Breast epithelium (tissue), 3 donors: ENCODE results near the gene PLEKHD1.

ENCODE experiments used
- POLR2A ChIP-seq: fragments of 450-650 bp; IDR thresholded peaks from one replicate; pipeline ENCODE4 v1.6.1; 2016; ENCODE audit warnings: antibody characterized with exemption, mild to moderate bottlenecking, moderate library complexity
- TF ChIP-seq, protein P1 (sequence below), 3 donors: fragments of 450-650 bp; IDR thresholded peaks; one replicate each; pipeline ENCODE4 v1.5.1; 2016 to 2017; ENCODE audit warnings: antibody characterized with exemption in 3 of 3, mild to moderate bottlenecking in 3 of 3, moderate library complexity in 3 of 3

DNA sequence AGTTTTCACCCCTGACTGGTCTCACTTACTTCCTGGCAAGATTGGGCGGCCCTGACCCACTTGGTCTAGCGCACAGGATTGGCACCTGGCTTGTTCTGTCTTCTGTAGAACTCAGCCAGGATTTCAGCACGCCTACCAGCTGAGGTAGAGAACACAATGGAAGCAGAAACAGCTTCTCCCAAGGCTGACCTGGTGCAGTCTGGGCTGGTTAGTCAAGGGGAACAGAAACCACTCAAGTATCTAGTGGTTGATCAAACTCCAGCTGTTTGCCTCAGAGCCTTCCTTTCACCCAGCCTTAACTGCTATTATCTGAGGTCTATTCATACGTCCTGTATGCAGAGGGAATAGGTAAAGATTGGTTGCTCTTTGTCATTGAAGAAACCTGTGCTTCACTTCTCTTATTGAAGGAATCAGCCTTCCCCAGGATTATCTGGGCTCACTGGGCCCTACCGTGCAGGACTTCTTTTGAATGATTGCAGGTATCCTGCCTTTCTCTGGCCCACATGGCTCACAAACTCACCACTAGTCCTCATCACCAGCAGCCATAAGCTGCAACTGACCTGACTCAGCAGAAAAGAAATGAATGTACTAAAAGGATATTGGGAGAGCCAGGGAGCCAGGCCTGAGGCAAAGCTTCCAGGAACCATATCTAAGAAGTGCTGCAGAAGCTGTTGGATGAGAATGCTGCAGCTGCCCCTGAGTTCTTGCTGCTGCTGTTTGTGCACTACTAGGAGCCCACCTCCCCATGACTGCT lies 2.5 kb upstream of the PLEKHD1 start:
- TF ChIP-seq POLR2A = no peak
- TF ChIP-seq, protein P1, sequence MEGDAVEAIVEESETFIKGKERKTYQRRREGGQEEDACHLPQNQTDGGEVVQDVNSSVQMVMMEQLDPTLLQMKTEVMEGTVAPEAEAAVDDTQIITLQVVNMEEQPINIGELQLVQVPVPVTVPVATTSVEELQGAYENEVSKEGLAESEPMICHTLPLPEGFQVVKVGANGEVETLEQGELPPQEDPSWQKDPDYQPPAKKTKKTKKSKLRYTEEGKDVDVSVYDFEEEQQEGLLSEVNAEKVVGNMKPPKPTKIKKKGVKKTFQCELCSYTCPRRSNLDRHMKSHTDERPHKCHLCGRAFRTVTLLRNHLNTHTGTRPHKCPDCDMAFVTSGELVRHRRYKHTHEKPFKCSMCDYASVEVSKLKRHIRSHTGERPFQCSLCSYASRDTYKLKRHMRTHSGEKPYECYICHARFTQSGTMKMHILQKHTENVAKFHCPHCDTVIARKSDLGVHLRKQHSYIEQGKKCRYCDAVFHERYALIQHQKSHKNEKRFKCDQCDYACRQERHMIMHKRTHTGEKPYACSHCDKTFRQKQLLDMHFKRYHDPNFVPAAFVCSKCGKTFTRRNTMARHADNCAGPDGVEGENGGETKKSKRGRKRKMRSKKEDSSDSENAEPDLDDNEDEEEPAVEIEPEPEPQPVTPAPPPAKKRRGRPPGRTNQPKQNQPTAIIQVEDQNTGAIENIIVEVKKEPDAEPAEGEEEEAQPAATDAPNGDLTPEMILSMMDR (IDR thresholded peaks at IDR 0.05) = no peak
